ENCODE measurements around the gene LRPAP1.

LRPAP1 gene

DNA sequence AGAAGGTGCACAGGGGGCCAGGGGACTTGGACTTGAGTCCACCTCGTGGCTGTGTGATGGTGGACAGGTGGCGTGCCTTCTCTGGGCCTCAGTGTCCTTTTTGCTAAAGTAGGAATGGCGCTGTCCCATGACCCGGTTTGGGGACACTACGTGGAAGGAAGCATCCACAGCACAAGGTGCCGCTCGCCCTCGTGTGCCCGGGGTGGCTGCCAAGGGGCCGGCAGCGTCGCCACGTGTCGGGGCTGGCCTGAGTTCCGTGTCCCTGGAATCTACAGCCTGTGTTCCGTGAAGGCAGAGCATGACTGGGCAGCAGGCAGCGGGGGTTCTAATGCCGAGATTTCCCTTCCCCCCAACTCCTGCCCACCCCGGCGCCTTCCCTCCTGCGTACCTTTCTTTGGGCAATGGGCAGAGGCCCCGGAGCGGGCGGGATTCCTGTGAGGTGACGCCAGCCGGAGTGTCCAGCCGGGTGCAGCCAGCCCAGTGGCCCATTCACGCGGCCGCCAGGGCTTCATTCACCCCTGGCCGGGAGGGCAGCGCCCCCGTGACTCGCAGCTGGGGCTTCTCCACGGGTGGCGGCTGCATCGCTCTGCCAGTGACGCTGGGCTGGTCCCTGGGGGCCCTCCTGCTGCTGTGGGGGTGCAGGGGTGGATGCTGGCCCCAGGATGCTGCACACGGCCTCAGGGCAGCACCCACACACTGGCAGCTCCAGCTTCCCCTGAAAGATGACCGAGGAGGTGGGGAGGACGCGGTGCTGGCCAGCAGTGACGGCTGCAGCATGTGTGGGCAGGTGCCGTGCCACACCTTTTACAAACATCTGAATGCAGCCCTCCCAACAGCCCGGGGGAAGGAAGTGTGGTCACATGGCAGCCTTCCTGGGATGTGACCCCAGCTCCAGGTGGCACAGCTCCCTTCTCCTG is 47.9 kb downstream of the LRPAP1 start:
- H3K36me3 ChIP-seq (ENCODE audit: control insufficient read depth in 2 of 2, insufficient read depth in 1 of 2, low read length in 2 of 2) = no peaks in the 10 kb centered on the region
- 0 out of 2 replicates have a peak, but pooled peaks have one; percentile 8 for TF ChIP-seq ZNF768 (tag by site-specific recombination; IDR thresholded peaks at IDR 0.05)
- TF ChIP-seq KLF9 (tag by site-specific recombination; IDR thresholded peaks at IDR 0.05; ENCODE audit: low read depth) = no peak
- no peak for TF ChIP-seq ZNF350 (tag by site-specific recombination; IDR thresholded peaks at IDR 0.05)
- TF ChIP-seq GLIS2 (tag by site-specific recombination; IDR thresholded peaks at IDR 0.05) = peak; percentile 58
- TF ChIP-seq, protein P1, sequence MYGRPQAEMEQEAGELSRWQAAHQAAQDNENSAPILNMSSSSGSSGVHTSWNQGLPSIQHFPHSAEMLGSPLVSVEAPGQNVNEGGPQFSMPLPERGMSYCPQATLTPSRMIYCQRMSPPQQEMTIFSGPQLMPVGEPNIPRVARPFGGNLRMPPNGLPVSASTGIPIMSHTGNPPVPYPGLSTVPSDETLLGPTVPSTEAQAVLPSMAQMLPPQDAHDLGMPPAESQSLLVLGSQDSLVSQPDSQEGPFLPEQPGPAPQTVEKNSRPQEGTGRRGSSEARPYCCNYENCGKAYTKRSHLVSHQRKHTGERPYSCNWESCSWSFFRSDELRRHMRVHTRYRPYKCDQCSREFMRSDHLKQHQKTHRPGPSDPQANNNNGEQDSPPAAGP (tag by site-specific recombination; IDR thresholded peaks at IDR 0.05) = 0 out of 2 replicates have a peak, but pooled peaks have one; percentile 60
- peak; percentile 91 for TF ChIP-seq ZFHX2 (tag by site-specific recombination; conservative IDR thresholded peaks at IDR 0.05)
- peak; percentile 50 for TF ChIP-seq GLIS1 (tag by site-specific recombination; IDR thresholded peaks at IDR 0.05)
- no peak for TF ChIP-seq ZSCAN5A (tag by site-specific recombination; IDR thresholded peaks at IDR 0.05)
- peak; percentile 67 for TF ChIP-seq ZIC2 (tag by site-specific recombination; IDR thresholded peaks at IDR 0.05)
- TF ChIP-seq ZNF24 (tag by site-specific recombination; IDR thresholded peaks at IDR 0.05) = no peak
- TF ChIP-seq EGR2 (tag by site-specific recombination; IDR thresholded peaks at IDR 0.05; ENCODE audit: low read depth) = peak; percentile 88
- no peak overlapping the region; the same call in 1 of the 2 replicates for H3K4me3 ChIP-seq (ENCODE audit: low read depth, low read length)
- H3K27ac ChIP-seq (ENCODE audit: extremely low read depth, low read depth, low read length) = no peak overlapping the region
- ChIA-PET CTCF (no interaction called here), POLR2A (no interaction called here)
- no peaks in the 10 kb centered on the region for H3K9me3 ChIP-seq (ENCODE audit: control insufficient read depth, insufficient read depth, low read depth, low read length)
- H3K4me1 ChIP-seq (ENCODE audit: control insufficient read depth, insufficient read depth, low read length) = no peaks in the 10 kb centered on the region; the same call in 1 of the 2 replicates

- H3K9me3 ChIP-seq (ENCODE audit: control insufficient read depth, insufficient read depth, low read depth, low read length) = no peaks in the 10 kb centered on the region
- no peak overlapping the region for H3K4me3 ChIP-seq (ENCODE audit: low read depth, low read length)
- no peak overlapping the region for H3K27ac ChIP-seq (ENCODE audit: extremely low read depth, low read depth, low read length)
- ChIA-PET POLR2A (no interaction called here), CTCF (interaction anchor here (0.5 kb wide), 1 partner anchor 29 kb away, joined by 3 read pairs; no protein-coding TSS in a partner anchor)
- TF ChIP-seq RBAK (tag by site-specific recombination; IDR thresholded peaks at IDR 0.05) (no peak), FEZF1 (tag by site-specific recombination; IDR thresholded peaks at IDR 0.05) (no peak), HIC1 (tag by site-specific recombination; IDR thresholded peaks at IDR 0.05) (peak; percentile 28; the same call in 1 of the 2 replicates), ZNF202 (tag by site-specific recombination; IDR thresholded peaks at IDR 0.05; ENCODE audit: borderline replicate concordance) (no peak), ZNF621 (tag by site-specific recombination; IDR thresholded peaks at IDR 0.05) (no peak), ZNF544 (tag by site-specific recombination; IDR thresholded peaks at IDR 0.05) (no peak), ZNF514 (tag by site-specific recombination; IDR thresholded peaks at IDR 0.05) (no peak), PRDM6 (tag by site-specific recombination; IDR thresholded peaks at IDR 0.05) (no peak), CTCF (tag by site-specific recombination; IDR thresholded peaks at IDR 0.05) (no peak)
- no peaks in the 10 kb centered on the region; the same call in 1 of the 2 replicates for H3K4me1 ChIP-seq (ENCODE audit: control insufficient read depth, insufficient read depth, low read length)
- H3K36me3 ChIP-seq (ENCODE audit: control insufficient read depth in 2 of 2, insufficient read depth in 1 of 2, low read length in 2 of 2) = no peaks in the 10 kb centered on the region
Observed at GRCh38 chr4:3483471-3483921, 48.7 kb downstream of the LRPAP1 start.

All from HEK293 (cell line).